Activated naive CD4-positive, alpha-beta T cell treated with anti-CD3 and anti-CD28 coated beads, Interleukin-2, amount 50 U/mL, for 72 hours (primary cell): Measurements from ENCODE around the gene SCP2D1. TPM values are rescaled to one million over a fixed set of nuclear protein-coding genes. Genes with fewer than 3 reads are reported as not detected.
"Not testable (repeated sequence)": the region's sequence is repeated elsewhere in the genome, so short reads cannot be mapped to it uniquely, and the experiment has no call there.

ENCODE experiments used
- ATAC-seq, 2 donors: fragments of 150-1000 bp; cut with Tn5 transposase; 2 replicates each; pipeline ENCODE4 v1.10.0; 2021; ENCODE audit warnings: mild to moderate bottlenecking in 2 of 2, moderate library complexity in 2 of 2
- DNase-seq, 2 donors: peaks; one replicate each; pipeline ENCODE4 v3.0.0; 2021 to 2022; ENCODE audit warnings: low spot score in 2 of 2
- H3K27ac Mint-ChIP-seq, 2 donors: one replicate each; pipeline ENCODE4 v1.8.0; 2022; ENCODE audit warnings: mild to moderate bottlenecking in 2 of 2, mixed read lengths in 2 of 2
- H3K36me3 Mint-ChIP-seq, 2 donors: one replicate each; pipeline ENCODE4 v1.8.0; 2022; ENCODE audit warnings: mixed read lengths in 2 of 2
- H3K9me3 Mint-ChIP-seq, 2 donors: one replicate each; pipeline ENCODE4 v1.8.0; 2022; ENCODE audit warnings: mixed read lengths in 2 of 2
- total RNA-seq, 2 donors: library from RNA; stranded (reverse); gene quantifications; one replicate each; pipeline ENCODE4 v1.2.3, GENCODE V29; 2022

The SCP2D1 gene
- under 1 TPM in 1 of 2 donors, not detected in 1; 0.36 TPM for total RNA-seq

GRCh38 chr20:18813483-18813882, at the start of gene SCP2D1:
TSS of gene SCP2D1 (plus strand) at chr20:18813783. CDS start at chr20:18813816, 33 bp downstream.
- Mint-ChIP-seq H3K27ac (no peak within 1 kb of the TSS), H3K9me3 (no peaks in the 10 kb centered on the region), H3K36me3 (no peaks in the 10 kb centered on the region)
- ATAC-seq (no peak), DNase-seq (no peak)

- H3K9me3 Mint-ChIP-seq: no peaks in the 10 kb centered on the region
- no peak overlapping the region for H3K27ac Mint-ChIP-seq
- peaks cover 0 to 7% of the 10 kb centered on the region in 2 donors for H3K36me3 Mint-ChIP-seq
- no peak for DNase-seq
- no peak for ATAC-seq
These were observed 45.9 kb upstream of the SCP2D1 start for GRCh38 chr20:18767676-18768075.

- no peak overlapping the region for H3K27ac Mint-ChIP-seq
- DNase-seq (no peak), ATAC-seq (no peak)
- H3K9me3 Mint-ChIP-seq: no peaks in the 10 kb centered on the region
- no peaks in the 10 kb centered on the region for H3K36me3 Mint-ChIP-seq
These were observed 40.0 kb upstream of the SCP2D1 start for GRCh38 chr20:18773566-18773965.

- DNase-seq (no peak), ATAC-seq (no peak)
- no peaks in the 10 kb centered on the region for H3K36me3 Mint-ChIP-seq
- H3K27ac Mint-ChIP-seq: no peak overlapping the region
- no peaks in the 10 kb centered on the region for H3K9me3 Mint-ChIP-seq
These were observed 39.4 kb upstream of the SCP2D1 start for GRCh38 chr20:18774207-18774606.

- no peak for ATAC-seq
- no peak overlapping the region for H3K27ac Mint-ChIP-seq
- DNase-seq: no peak
- no peaks in the 10 kb centered on the region for H3K9me3 Mint-ChIP-seq
- no peaks in the 10 kb centered on the region for H3K36me3 Mint-ChIP-seq
These were observed 38.0 kb upstream of the SCP2D1 start for GRCh38 chr20:18775633-18776032.

- ATAC-seq (no peak), DNase-seq (no peak)
- H3K9me3 Mint-ChIP-seq: no peaks in the 10 kb centered on the region
These were observed 34.7 kb upstream of the SCP2D1 start for GRCh38 chr20:18778690-18779392.

GRCh38 chr20:18780385-18781130, 33.0 kb upstream of the SCP2D1 start:
- no peak overlapping the region for H3K27ac Mint-ChIP-seq
- DNase-seq: no peak
- no peaks in the 10 kb centered on the region for H3K9me3 Mint-ChIP-seq
- no peaks in the 10 kb centered on the region for H3K36me3 Mint-ChIP-seq
- no peak for ATAC-seq

More at GRCh38 chr20:18778690-18779392, 34.7 kb upstream of the SCP2D1 start:
- H3K27ac Mint-ChIP-seq: no peak overlapping the region
- H3K36me3 Mint-ChIP-seq: no peaks in the 10 kb centered on the region

- no peak for ATAC-seq
- no peaks in the 10 kb centered on the region for H3K36me3 Mint-ChIP-seq
- H3K27ac Mint-ChIP-seq: no peak overlapping the region
- H3K9me3 Mint-ChIP-seq: no peaks in the 10 kb centered on the region
- DNase-seq: no peak
These were observed 32.1 kb upstream of the SCP2D1 start for GRCh38 chr20:18781509-18781908.

- Mint-ChIP-seq H3K9me3 (peaks cover 6% of the 10 kb centered on the region in 2 donors), H3K36me3 (peaks cover 0 to 8% of the 10 kb centered on the region in 2 donors), H3K27ac (no peak overlapping the region)
These were observed 30.1 kb upstream of the SCP2D1 start for GRCh38 chr20:18783385-18783959.

GRCh38 chr20:18787046-18787445, 26.5 kb upstream of the SCP2D1 start:
- H3K27ac Mint-ChIP-seq, ATAC-seq, H3K9me3 Mint-ChIP-seq, DNase-seq: not testable (repeated sequence)
- peaks cover 0 to 13% of the 10 kb centered on the region in 2 donors for H3K36me3 Mint-ChIP-seq

More at GRCh38 chr20:18783385-18783959, 30.1 kb upstream of the SCP2D1 start:
- no peak for DNase-seq
- no peak for ATAC-seq

- H3K36me3 Mint-ChIP-seq: peaks cover 0 to 17% of the 10 kb centered on the region in 2 donors
- H3K27ac Mint-ChIP-seq: no peak overlapping the region
- H3K9me3 Mint-ChIP-seq: peaks cover 6 to 9% of the 10 kb centered on the region in 2 donors
- DNase-seq: no peak
- ATAC-seq: no peak
These were observed 25.6 kb upstream of the SCP2D1 start for GRCh38 chr20:18788021-18788420.

- H3K36me3 Mint-ChIP-seq: peaks cover 0 to 29% of the 10 kb centered on the region in 2 donors
- ATAC-seq (no peak), DNase-seq (no peak)
- H3K9me3 Mint-ChIP-seq: peaks cover 6 to 9% of the 10 kb centered on the region in 2 donors
- H3K27ac Mint-ChIP-seq: no peak overlapping the region
These were observed 22.8 kb upstream of the SCP2D1 start for GRCh38 chr20:18790787-18791186.

- Mint-ChIP-seq H3K27ac (peak overlapping the region; percentile 92 to 95), H3K9me3 (peaks cover 9 to 12% of the 10 kb centered on the region in 2 donors), H3K36me3 (peaks cover 16 to 28% of the 10 kb centered on the region in 2 donors)
- ATAC-seq (peak; percentile 98 to 99), DNase-seq (peak; percentile 75 to 84)
These were observed 19.8 kb upstream of the SCP2D1 start for GRCh38 chr20:18793625-18794427.

GRCh38 chr20:18794428-18794787, 19.2 kb upstream of the SCP2D1 start:
- ATAC-seq: no peak
- peaks cover 16 to 28% of the 10 kb centered on the region in 2 donors for H3K36me3 Mint-ChIP-seq
- H3K9me3 Mint-ChIP-seq: peaks cover 12 to 18% of the 10 kb centered on the region in 2 donors
- peak overlapping the region; percentile 92 to 95 for H3K27ac Mint-ChIP-seq
- DNase-seq: no peak

GRCh38 chr20:18795366-18795765, 18.2 kb upstream of the SCP2D1 start:
- H3K9me3 Mint-ChIP-seq: peaks cover 13 to 18% of the 10 kb centered on the region in 2 donors
- DNase-seq: no peak
- H3K36me3 Mint-ChIP-seq: peaks cover 16 to 24% of the 10 kb centered on the region in 2 donors
- ATAC-seq: no peak
- no peak overlapping the region for H3K27ac Mint-ChIP-seq

GRCh38 chr20:18796282-18796833, 17.2 kb upstream of the SCP2D1 start:
- Mint-ChIP-seq H3K27ac (no peak overlapping the region), H3K9me3 (peaks cover 13 to 18% of the 10 kb centered on the region in 2 donors), H3K36me3 (peaks cover 16 to 23% of the 10 kb centered on the region in 2 donors)
- ATAC-seq (peak; percentile 41 to 49), DNase-seq (peak in 1 of 2 donors; percentile 5)
